AG04449 (cell line): ENCODE results near the gene APOO.

Experiments
- CTCF ChIA-PET: fragments of 350-600 bp; formaldehyde crosslinking; extraction: SDS; loops from one replicate; lab custom pipeline; 2021; ENCODE audit warnings: antibody characterized with exemption; lab: Yijun Ruan, JAX
- POLR2A ChIA-PET: fragments of 400-600, 350-600 bp; formaldehyde crosslinking; extraction: SDS; loops from one replicate; lab custom pipeline; 2020; ENCODE audit warnings: antibody characterized with exemption, inconsistent platforms; lab: Yijun Ruan, JAX
- DNase-seq: peaks from one replicate; pipeline ENCODE4 v3.0.0-alpha.2; 2010; ENCODE audit warnings: low read depth, low spot score
- H3K4me3 ChIP-seq: 2 replicates; pipeline ENCODE4 v1.5.1; 2011; ENCODE audit warnings: low read depth, mild to moderate bottlenecking, control low read depth, low read length
- CTCF ChIP-seq: IDR thresholded peaks from one replicate; pipeline ENCODE4 v1.5.1; 2011; ENCODE audit warnings: mild to moderate bottlenecking, moderate library complexity, low read length, control low read depth, inconsistent platforms; ENCODE audit not compliant: insufficient read depth; ENCODE audit errors: missing control alignments

The APOO gene

GRCh38 chrX:23797371-23798128 is 110.2 kb downstream of the APOO start:
- CTCF ChIA-PET = interaction anchor here (1.2 to 1.8 kb wide), 2 partner anchors 15 to 104 kb away, joined by 4 to 8 read pairs; partner anchors contain the start of gene SAT1
- no peak for TF ChIP-seq CTCF
- POLR2A ChIA-PET = no interaction called here
- no peak for DNase-seq
- no peak overlapping the region for H3K4me3 ChIP-seq

- no peak overlapping the region for H3K4me3 ChIP-seq
- no peak for DNase-seq
- no peak for TF ChIP-seq CTCF
- POLR2A ChIA-PET = no interaction called here
- CTCF ChIA-PET = interaction anchor here (1.9 kb wide), 1 partner anchor 12 kb away, joined by 5 read pairs; the partner anchor contains the start of gene SAT1
Measured at GRCh38 chrX:23795221-23795620, 112.5 kb downstream of the APOO start.

GRCh38 chrX:23792861-23793553 is 114.7 kb downstream of the APOO start:
- ChIA-PET CTCF (interaction anchor here (0.7 to 1.6 kb wide), 3 partner anchors 10 to 109 kb away, joined by 3 to 7 read pairs (median 4); partner anchors contain the start of gene SAT1), POLR2A (interaction anchor here (1.4 kb wide), 1 partner anchor 10 kb away, joined by 4 read pairs; the partner anchor contains the start of gene SAT1)
- DNase-seq = no peak

GRCh38 chrX:23790155-23790497 is 117.6 kb downstream of the APOO start:
- TF ChIP-seq CTCF = no peak
- POLR2A ChIA-PET = no interaction called here
- DNase-seq = no peak

More at GRCh38 chrX:23792861-23793553, 114.7 kb downstream of the APOO start:
- TF ChIP-seq CTCF = no peak
- no peak overlapping the region for H3K4me3 ChIP-seq

GRCh38 chrX:23789386-23790154 is 118.2 kb downstream of the APOO start:
- CTCF ChIA-PET = no interaction called here
- H3K4me3 ChIP-seq = no peak overlapping the region
- DNase-seq = no peak
- TF ChIP-seq CTCF = no peak
- POLR2A ChIA-PET = interaction anchor here (0.7 kb wide), 1 partner anchor 1858 kb away, joined by 3 read pairs; no protein-coding TSS in a partner anchor

More at GRCh38 chrX:23790155-23790497, 117.6 kb downstream of the APOO start:
- CTCF ChIA-PET = interaction anchor here (1.2 kb wide), 1 partner anchor 111 kb away, joined by 3 read pairs; no protein-coding TSS in a partner anchor
- no peak overlapping the region for H3K4me3 ChIP-seq

- DNase-seq = no peak
- ChIA-PET CTCF (no interaction called here), POLR2A (interaction anchor here (0.7 kb wide), 1 partner anchor 1857 kb away, joined by 3 read pairs; no protein-coding TSS in a partner anchor)
- H3K4me3 ChIP-seq = no peak overlapping the region
- TF ChIP-seq CTCF = no peak
Measured at GRCh38 chrX:23788946-23789345, 118.8 kb downstream of the APOO start.
